Liver (tissue), 9 donors: ENCODE data around the gene CD163. TPM values are rescaled to one million over a fixed set of nuclear protein-coding genes. Genes with fewer than 3 reads are reported as not detected.
A peak's percentile ranks its signal among the peaks of the same experiment; 100 is the strongest.
"Not testable (repeated sequence)": the region's sequence is repeated elsewhere in the genome, so short reads cannot be mapped to it uniquely, and the experiment has no call there.

Experiments
- DNase-seq: peaks from one replicate; pipeline ENCODE4 v3.0.0-alpha.2; 2017; ENCODE audit warnings: low spot score
- H3K27ac ChIP-seq, 2 donors: one replicate each; pipeline ENCODE4 v1.7.0; 2013; ENCODE audit warnings: inconsistent platforms in 2 of 2, low read length in 2 of 2, control low read depth in 1 of 2, low read depth in 1 of 2, mild to moderate bottlenecking in 1 of 2
- H3K27me3 ChIP-seq, 4 donors: one replicate each; pipeline versions ENCODE4 v1.6.1 to v1.7.0; 2013; ENCODE audit warnings: low read length in 3 of 4, inconsistent platforms in 1 of 4, mild to moderate bottlenecking in 1 of 4, moderate library complexity in 1 of 4; ENCODE audit not compliant: control insufficient read depth in 4 of 4, insufficient read depth in 4 of 4
- H3K36me3 ChIP-seq, 4 donors: one replicate each; pipeline versions ENCODE4 v1.6.1 to v1.7.0; 2013; ENCODE audit warnings: low read length in 3 of 4, mild to moderate bottlenecking in 3 of 4, low read depth in 1 of 4, moderate library complexity in 1 of 4; ENCODE audit not compliant: control insufficient read depth in 4 of 4, insufficient read depth in 3 of 4
- H3K4me1 ChIP-seq, 4 donors: one replicate each; pipeline versions ENCODE4 v1.6.1 to v1.7.0; 2013; ENCODE audit warnings: low read length in 3 of 4, mild to moderate bottlenecking in 3 of 4, moderate library complexity in 1 of 4; ENCODE audit not compliant: control insufficient read depth in 4 of 4, insufficient read depth in 4 of 4
- H3K4me3 ChIP-seq, 3 donors: one replicate each; pipeline versions ENCODE4 v1.6.1 to v1.7.0; 2013; ENCODE audit warnings: low read length in 3 of 3, control low read depth in 1 of 3, low read depth in 1 of 3, mild to moderate bottlenecking in 1 of 3
- H3K9ac ChIP-seq, 2 donors: one replicate each; pipeline ENCODE4 v1.7.0; 2013; ENCODE audit warnings: low read length in 2 of 2, mild to moderate bottlenecking in 2 of 2, moderate library complexity in 2 of 2, control low read depth in 1 of 2, low read depth in 1 of 2
- H3K9me3 ChIP-seq, 4 donors: one replicate each; pipeline versions ENCODE4 v1.6.1 to v1.7.0; 2013; ENCODE audit warnings: low read length in 3 of 4; ENCODE audit not compliant: control insufficient read depth in 4 of 4
- ATF3 ChIP-seq: IDR thresholded peaks from 2 replicates; pipeline ENCODE4 v1.6.1; 2016; ENCODE audit warnings: antibody characterized with exemption
- CTCF ChIP-seq: fragments of 150-350 bp; IDR thresholded peaks from 2 replicates; pipeline ENCODE4 v1.5.1; 2017; ENCODE audit warnings: improper control_type of control experiment, low read depth, low read length; ENCODE audit not compliant: missing input control
- EGR1 ChIP-seq, 2 donors: IDR thresholded peaks; 2 replicates each; pipeline ENCODE4 v1.6.1; 2016 to 2018; ENCODE audit warnings: antibody characterized with exemption in 2 of 2, low read depth in 2 of 2
- FOXA2 ChIP-seq: IDR thresholded peaks from 2 replicates; pipeline ENCODE4 v1.6.1; 2016; ENCODE audit warnings: antibody characterized with exemption
- GABPA ChIP-seq, 2 donors: IDR thresholded peaks in 1 of 2; conservative IDR thresholded peaks in 1 of 2; 2 replicates each; pipeline ENCODE4 v1.6.1; 2016; ENCODE audit warnings: antibody characterized with exemption in 2 of 2, mild to moderate bottlenecking in 1 of 2, moderate library complexity in 1 of 2
- HNF4A ChIP-seq, 2 donors: conservative IDR thresholded peaks; 2 replicates each; pipeline ENCODE4 v1.6.1; 2016; ENCODE audit warnings: antibody characterized with exemption in 2 of 2, mild to moderate bottlenecking in 2 of 2
- HNF4G ChIP-seq: IDR thresholded peaks from 2 replicates; pipeline ENCODE4 v1.6.1; 2016; ENCODE audit warnings: antibody characterized with exemption
- JUND ChIP-seq, 2 donors: IDR thresholded peaks; 2 replicates each; pipeline ENCODE4 v1.6.1; 2016; ENCODE audit warnings: antibody characterized with exemption in 2 of 2
- MAX ChIP-seq: IDR thresholded peaks from 2 replicates; pipeline ENCODE4 v1.6.1; 2016; ENCODE audit warnings: antibody characterized with exemption
- RAD21 ChIP-seq, 2 donors: IDR thresholded peaks; 2 replicates each; pipeline ENCODE4 v1.6.1; 2016; ENCODE audit warnings: antibody characterized with exemption in 2 of 2, mild to moderate bottlenecking in 2 of 2
- RXRA ChIP-seq, 2 donors: IDR thresholded peaks; 2 replicates each; pipeline ENCODE4 v1.6.1; 2017 to 2018; ENCODE audit warnings: antibody characterized with exemption in 2 of 2, mild to moderate bottlenecking in 1 of 2
- TAF1 ChIP-seq: conservative IDR thresholded peaks from 2 replicates; pipeline ENCODE4 v1.6.1; 2016; ENCODE audit warnings: antibody characterized with exemption, mild to moderate bottlenecking
- whole genome bisulfite sequencing: extraction: QIAGEN DNeasy Blood & Tissue Kit; methylation state at CpG from one replicate; pipeline ENCODE4 v1.1.7; 2013; 5-methylcytosine and 5-hydroxymethylcytosine counted together
- polyA plus RNA-seq, 2 donors: library from polyadenylated mRNA; stranded (reverse) in 1 of 2; unstranded in 1 of 2; fragments of 200-250 nt in 1 of 2; fragments of >200 nt in 1 of 2; fragmentation: Nextera tagmentation in 1 of 2; extraction: Ambion mirVana in 1 of 2; gene quantifications; one replicate each; pipeline versions ENCODE4 v1.2.1 to v1.2.3, GENCODE V29; 2013 to 2015
- total RNA-seq, 2 donors: library from RNA; depleted of rRNA; stranded (reverse); fragments of >200 nt; gene quantifications; one replicate each; pipeline ENCODE4 v1.2.3, GENCODE V29; 2014
- TF ChIP-seq, protein P1 (sequence below): IDR thresholded peaks from 2 replicates; pipeline ENCODE4 v1.6.1; 2016; ENCODE audit warnings: antibody characterized with exemption
- donor health status: healthy.
- donor health status: healthy.
- donor health status: healthy.
- donor health status: healthy.
- donor health status: healthy.

Gene CD163
- total and polyA plus RNA-seq, 4 donors: 61.1 to 153 (median 90.5) TPM

DNA sequence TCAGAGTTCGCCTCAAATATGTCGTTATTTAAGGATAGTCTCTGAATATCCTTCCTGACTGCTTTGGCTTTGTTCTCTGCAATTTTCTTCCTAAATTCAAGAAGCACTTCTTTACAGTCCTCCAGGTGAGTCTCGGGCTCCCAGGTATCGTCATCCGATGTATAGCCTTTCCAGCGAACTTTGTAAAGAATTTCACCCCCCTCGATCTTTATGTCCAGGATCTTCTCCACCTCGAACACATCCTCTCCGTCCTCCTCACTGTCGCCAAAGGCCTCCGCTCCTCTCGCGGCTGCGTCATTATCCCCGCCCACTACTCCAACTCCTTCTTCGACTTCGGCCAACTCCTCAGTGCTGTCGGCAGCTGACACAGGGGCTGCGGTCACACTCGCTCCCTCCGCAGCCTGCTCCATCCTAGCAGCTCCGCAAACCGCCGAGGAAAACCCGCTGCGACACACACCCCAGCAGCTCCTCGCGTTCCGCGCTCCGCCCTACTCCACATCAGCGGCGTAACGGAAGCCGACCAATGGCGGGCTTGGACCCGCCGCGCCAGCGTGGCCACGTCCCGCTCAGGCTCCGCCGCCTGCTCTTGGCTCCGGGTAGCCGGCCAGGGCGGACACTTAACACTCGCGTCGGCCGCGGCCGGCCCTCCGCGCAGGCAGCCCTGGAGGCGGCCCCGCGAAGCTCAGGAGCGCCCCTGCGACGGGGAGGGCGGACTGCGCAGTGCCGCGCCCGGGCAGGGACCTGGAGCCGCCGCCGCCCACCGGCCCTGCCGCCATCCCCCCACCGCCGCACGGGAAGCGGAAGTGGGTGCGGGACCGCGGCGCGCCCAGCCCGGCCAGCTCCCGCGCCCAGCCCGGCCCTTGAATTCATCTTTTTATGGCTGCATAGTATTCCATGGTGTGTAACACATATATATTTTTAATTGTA lies 63.7 kb downstream of the CD163 start:
- H3K4me3 ChIP-seq: peak overlapping the region; percentile 2 to 46 (median 5)
- DNase-seq: peak; percentile 67
- WGBS: 21% methylated on average over 84 of the region's 84 CpGs
- H3K27ac ChIP-seq: no peak overlapping the region
- H3K4me1 ChIP-seq: no peaks in the 10 kb centered on the region
- no peaks in the 10 kb centered on the region for H3K36me3 ChIP-seq
- no peak overlapping the region for H3K9ac ChIP-seq
- H3K27me3 ChIP-seq: peaks cover 0 to 5% (median 0%) of the 10 kb centered on the region in 4 donors
- H3K9me3 ChIP-seq: peaks cover 0 to 6% (median 2%) of the 10 kb centered on the region in 4 donors
- TF ChIP-seq ATF3 (no peak), HNF4A (conservative IDR thresholded peaks at IDR 0.05) (no peak), GABPA (IDR thresholded peaks at IDR 0.05 in 1 of 2, conservative IDR thresholded peaks at IDR 0.05 in 1 of 2) (no peak), EGR1 (IDR thresholded peaks at IDR 0.05; ENCODE audit: low read depth in 2 of 2) (no peak), RXRA (IDR thresholded peaks at IDR 0.05) (no peak), TAF1 (no peak), RAD21 (IDR thresholded peaks at IDR 0.05) (no peak)

- H3K9me3 ChIP-seq, H3K4me1 ChIP-seq, H3K9ac ChIP-seq, H3K27me3 ChIP-seq, H3K4me3 ChIP-seq, DNase-seq, H3K27ac ChIP-seq, H3K36me3 ChIP-seq: not testable (repeated sequence)
- WGBS: 86% methylated on average over 8 of the region's 8 CpGs
Observed at GRCh38 chr12:7438291-7438995, 65.1 kb downstream of the CD163 start.

GRCh38 chr12:7437494-7437893 lies 66.1 kb downstream of the CD163 start:
- not testable (repeated sequence) for H3K27me3 ChIP-seq, H3K9ac ChIP-seq, DNase-seq, H3K27ac ChIP-seq, H3K36me3 ChIP-seq, H3K4me3 ChIP-seq, H3K9me3 ChIP-seq, H3K4me1 ChIP-seq
- 88% methylated on average over 3 of the region's 3 CpGs for WGBS

- no peaks in the 10 kb centered on the region for H3K36me3 ChIP-seq
- H3K9me3 ChIP-seq: peaks cover 0 to 1% (median 0%) of the 10 kb centered on the region in 4 donors
- no peaks in the 10 kb centered on the region for H3K4me1 ChIP-seq
- peaks cover 0 to 1% (median 0%) of the 10 kb centered on the region in 4 donors for H3K27me3 ChIP-seq
- H3K4me3 ChIP-seq: no peak overlapping the region
- no peak for DNase-seq
- H3K9ac ChIP-seq: no peak overlapping the region
- H3K27ac ChIP-seq: no peak overlapping the region
- TF ChIP-seq JUND (IDR thresholded peaks at IDR 0.05) (no peak), RXRA (IDR thresholded peaks at IDR 0.05) (no peak), ATF3 (no peak), FOXA2 (no peak), RAD21 (IDR thresholded peaks at IDR 0.05) (no peak), GABPA (IDR thresholded peaks at IDR 0.05 in 1 of 2, conservative IDR thresholded peaks at IDR 0.05 in 1 of 2) (no peak), CTCF (no peak), MAX (no peak), HNF4G (no peak), HNF4A (conservative IDR thresholded peaks at IDR 0.05) (no peak)
- TF ChIP-seq, protein P1, sequence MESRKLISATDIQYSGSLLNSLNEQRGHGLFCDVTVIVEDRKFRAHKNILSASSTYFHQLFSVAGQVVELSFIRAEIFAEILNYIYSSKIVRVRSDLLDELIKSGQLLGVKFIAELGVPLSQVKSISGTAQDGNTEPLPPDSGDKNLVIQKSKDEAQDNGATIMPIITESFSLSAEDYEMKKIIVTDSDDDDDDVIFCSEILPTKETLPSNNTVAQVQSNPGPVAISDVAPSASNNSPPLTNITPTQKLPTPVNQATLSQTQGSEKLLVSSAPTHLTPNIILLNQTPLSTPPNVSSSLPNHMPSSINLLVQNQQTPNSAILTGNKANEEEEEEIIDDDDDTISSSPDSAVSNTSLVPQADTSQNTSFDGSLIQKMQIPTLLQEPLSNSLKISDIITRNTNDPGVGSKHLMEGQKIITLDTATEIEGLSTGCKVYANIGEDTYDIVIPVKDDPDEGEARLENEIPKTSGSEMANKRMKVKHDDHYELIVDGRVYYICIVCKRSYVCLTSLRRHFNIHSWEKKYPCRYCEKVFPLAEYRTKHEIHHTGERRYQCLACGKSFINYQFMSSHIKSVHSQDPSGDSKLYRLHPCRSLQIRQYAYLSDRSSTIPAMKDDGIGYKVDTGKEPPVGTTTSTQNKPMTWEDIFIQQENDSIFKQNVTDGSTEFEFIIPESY: no peak
Observed at GRCh38 chr12:7434670-7435069, 68.9 kb downstream of the CD163 start.
